ENCODE results near the gene MCHR2. TPM values are rescaled to one million over a fixed set of nuclear protein-coding genes. Genes with fewer than 3 reads are reported as not detected.

The MCHR2 gene
- polyA plus RNA-seq, 1 donor (not counting 4 experiments of a cell fraction or from before 2014, with no cell fraction given), result not detected

- H3K4me2 ChIP-seq (ENCODE audit: control insufficient read depth, extremely low read depth, insufficient read depth, low read depth, low read length), result no peak overlapping the region
- H3K79me2 ChIP-seq (ENCODE audit: control insufficient read depth, insufficient read depth, low read length), result no peaks in the 10 kb centered on the region
- dilution Hi-C loops (cut with MboI; ENCODE audit: extremely low pct_ligation_motif_present, low sequenced_read_pairs), result no loop called here
- H2AFZ ChIP-seq (ENCODE audit: control insufficient read depth, low read length), result no peak overlapping the region
- no peaks in the 10 kb centered on the region for H3K9me1 ChIP-seq (ENCODE audit: control insufficient read depth, extremely low read depth, insufficient read depth, low read length)
- H3K9ac ChIP-seq (ENCODE audit: control insufficient read depth, extremely low read depth, insufficient read depth, low read length), result no peak overlapping the region
- no peaks in the 10 kb centered on the region for H3K36me3 ChIP-seq (ENCODE audit: control insufficient read depth in 2 of 2, extremely low read depth in 1 of 2, insufficient read depth in 2 of 2, low read length in 2 of 2)
- TF ChIP-seq EZH2 (IDR thresholded peaks at IDR 0.05; ENCODE audit: low read length), result no peak
- TF ChIP-seq, protein P1, sequence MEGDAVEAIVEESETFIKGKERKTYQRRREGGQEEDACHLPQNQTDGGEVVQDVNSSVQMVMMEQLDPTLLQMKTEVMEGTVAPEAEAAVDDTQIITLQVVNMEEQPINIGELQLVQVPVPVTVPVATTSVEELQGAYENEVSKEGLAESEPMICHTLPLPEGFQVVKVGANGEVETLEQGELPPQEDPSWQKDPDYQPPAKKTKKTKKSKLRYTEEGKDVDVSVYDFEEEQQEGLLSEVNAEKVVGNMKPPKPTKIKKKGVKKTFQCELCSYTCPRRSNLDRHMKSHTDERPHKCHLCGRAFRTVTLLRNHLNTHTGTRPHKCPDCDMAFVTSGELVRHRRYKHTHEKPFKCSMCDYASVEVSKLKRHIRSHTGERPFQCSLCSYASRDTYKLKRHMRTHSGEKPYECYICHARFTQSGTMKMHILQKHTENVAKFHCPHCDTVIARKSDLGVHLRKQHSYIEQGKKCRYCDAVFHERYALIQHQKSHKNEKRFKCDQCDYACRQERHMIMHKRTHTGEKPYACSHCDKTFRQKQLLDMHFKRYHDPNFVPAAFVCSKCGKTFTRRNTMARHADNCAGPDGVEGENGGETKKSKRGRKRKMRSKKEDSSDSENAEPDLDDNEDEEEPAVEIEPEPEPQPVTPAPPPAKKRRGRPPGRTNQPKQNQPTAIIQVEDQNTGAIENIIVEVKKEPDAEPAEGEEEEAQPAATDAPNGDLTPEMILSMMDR (optimal IDR thresholded peaks at IDR 0.05 in 1 of 3, IDR thresholded peaks at IDR 0.05 in 1 of 3, conservative IDR thresholded peaks at IDR 0.05 in 1 of 3; ENCODE audit: extremely low read depth in 1 of 3, insufficient read depth in 2 of 3, low read length in 3 of 3), result no peak
- no peaks in the 10 kb centered on the region for H4K20me1 ChIP-seq (ENCODE audit: control insufficient read depth, extremely low read depth, insufficient read depth, low read length)
- H3K4me3 ChIP-seq (ENCODE audit: control insufficient read depth in 2 of 3, extremely low read depth in 1 of 3, insufficient read depth in 2 of 3, low read depth in 1 of 3, low read length in 3 of 3), result no peak overlapping the region
- peaks cover 27% of the 10 kb centered on the region for H3K27me3 ChIP-seq (ENCODE audit: control insufficient read depth, extremely low read depth, insufficient read depth, low read length)
- H3K27ac ChIP-seq (ENCODE audit: control insufficient read depth, insufficient read depth, low read length), result no peak overlapping the region
- H3K4me1 ChIP-seq (ENCODE audit: control insufficient read depth, extremely low read depth, insufficient read depth, low read length), result peaks cover 2% of the 10 kb centered on the region
- FAIRE-seq (no peak), DNase-seq (ENCODE audit: low read depth, low spot score) (no peak)
- H3K9me3 ChIP-seq (ENCODE audit: control insufficient read depth, low read depth, low read length), result no peaks in the 10 kb centered on the region
Observed at GRCh38 chr6:99991955-99992354, 2.1 kb downstream of the MCHR2 start.

- H3K9me1 ChIP-seq (ENCODE audit: control insufficient read depth, extremely low read depth, insufficient read depth, low read length), result no peaks in the 10 kb centered on the region
- H3K27ac ChIP-seq (ENCODE audit: control insufficient read depth, insufficient read depth, low read length), result no peak overlapping the region
- H3K4me3 ChIP-seq (ENCODE audit: control insufficient read depth in 2 of 3, extremely low read depth in 1 of 3, insufficient read depth in 2 of 3, low read depth in 1 of 3, low read length in 3 of 3), result no peak overlapping the region
- no peaks in the 10 kb centered on the region for H3K9me3 ChIP-seq (ENCODE audit: control insufficient read depth, low read depth, low read length)
- H3K4me2 ChIP-seq (ENCODE audit: control insufficient read depth, extremely low read depth, insufficient read depth, low read depth, low read length), result no peak overlapping the region
- H3K36me3 ChIP-seq (ENCODE audit: control insufficient read depth in 2 of 2, extremely low read depth in 1 of 2, insufficient read depth in 2 of 2, low read length in 2 of 2), result no peaks in the 10 kb centered on the region
- H3K4me1 ChIP-seq (ENCODE audit: control insufficient read depth, extremely low read depth, insufficient read depth, low read length), result no peaks in the 10 kb centered on the region
- no peak overlapping the region for H3K9ac ChIP-seq (ENCODE audit: control insufficient read depth, extremely low read depth, insufficient read depth, low read length)
- no peak overlapping the region for H2AFZ ChIP-seq (ENCODE audit: control insufficient read depth, low read length)
- no peaks in the 10 kb centered on the region for H3K79me2 ChIP-seq (ENCODE audit: control insufficient read depth, insufficient read depth, low read length)
- FAIRE-seq (no peak), DNase-seq (ENCODE audit: low read depth, low spot score) (no peak)
- TF ChIP-seq EZH2 (IDR thresholded peaks at IDR 0.05; ENCODE audit: low read length), result no peak
- TF ChIP-seq, protein P1 (optimal IDR thresholded peaks at IDR 0.05 in 1 of 3, IDR thresholded peaks at IDR 0.05 in 1 of 3, conservative IDR thresholded peaks at IDR 0.05 in 1 of 3; ENCODE audit: extremely low read depth in 1 of 3, insufficient read depth in 2 of 3, low read length in 3 of 3), result no peak
- no peaks in the 10 kb centered on the region for H4K20me1 ChIP-seq (ENCODE audit: control insufficient read depth, extremely low read depth, insufficient read depth, low read length)
- dilution Hi-C loops (cut with MboI; ENCODE audit: extremely low pct_ligation_motif_present, low sequenced_read_pairs), result no loop called here
- no peaks in the 10 kb centered on the region for H3K27me3 ChIP-seq (ENCODE audit: control insufficient read depth, extremely low read depth, insufficient read depth, low read length)
Observed at GRCh38 chr6:99980741-99981140, 13.3 kb downstream of the MCHR2 start.

Measured in keratinocyte (primary cell).